Iris pigment epithelial cell (primary cell): ENCODE measurements around the gene BCKDHA.
A peak's percentile ranks its signal among the peaks of the same experiment; 100 is the strongest.
"Not testable (repeated sequence)": the region's sequence is repeated elsewhere in the genome, so short reads cannot be mapped to it uniquely, and the experiment has no call there.

Experiments
- DNase-seq: peaks from one replicate; pipeline ENCODE4 v3.0.0-alpha.2; 2011; ENCODE audit warnings: low read depth

BCKDHA gene

GRCh38 chr19:41405776-41406175 is 8.2 kb downstream of the BCKDHA start:
- no peak for DNase-seq

- DNase-seq: peak; percentile 35
These were observed 9.7 kb downstream of the BCKDHA start for GRCh38 chr19:41407271-41407670.

DNA sequence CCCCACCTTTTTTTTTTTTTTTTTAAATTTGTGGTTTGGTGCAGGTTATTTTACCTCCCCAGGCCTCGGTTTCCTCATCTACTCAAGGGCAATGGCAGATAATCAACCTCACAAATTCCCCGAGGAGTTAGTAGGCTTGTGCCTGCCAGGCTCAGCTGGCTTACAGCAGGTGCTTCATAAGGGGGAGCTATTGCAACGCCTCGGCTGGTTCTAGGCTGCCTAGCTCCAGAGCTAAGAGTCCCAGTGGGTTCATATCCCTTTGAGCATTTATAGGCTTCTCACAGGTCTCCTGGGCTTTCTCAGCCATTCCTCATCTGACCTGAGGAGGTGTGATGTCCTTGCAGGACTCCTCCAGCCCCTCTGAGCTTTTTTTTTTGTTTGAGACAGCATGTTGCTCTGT is 10.6 kb downstream of the BCKDHA start:
- DNase-seq: no peak

GRCh38 chr19:41408846-41409245 is 11.2 kb downstream of the BCKDHA start:
- not testable (repeated sequence) for DNase-seq

DNA sequence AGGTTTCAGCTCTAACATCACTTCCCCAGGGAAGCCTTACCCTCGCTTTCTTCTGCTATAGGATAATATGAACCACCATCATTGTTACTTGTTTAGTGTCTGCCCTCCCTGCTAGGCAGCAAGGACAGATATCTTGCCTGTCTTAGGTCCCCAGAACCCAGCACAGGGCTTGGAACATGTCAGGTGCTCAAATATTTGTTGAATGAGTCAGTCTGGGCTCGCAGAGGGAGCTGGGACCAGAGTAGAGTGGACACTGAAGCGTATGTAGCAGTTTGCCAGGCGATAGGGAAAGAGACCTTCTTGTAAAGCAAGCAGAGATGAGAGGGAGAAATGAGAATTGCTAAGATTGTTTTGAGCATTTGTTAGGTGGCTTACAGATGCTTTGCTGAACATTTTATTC is 11.7 kb downstream of the BCKDHA start:
- peak; percentile 61 for DNase-seq

DNA sequence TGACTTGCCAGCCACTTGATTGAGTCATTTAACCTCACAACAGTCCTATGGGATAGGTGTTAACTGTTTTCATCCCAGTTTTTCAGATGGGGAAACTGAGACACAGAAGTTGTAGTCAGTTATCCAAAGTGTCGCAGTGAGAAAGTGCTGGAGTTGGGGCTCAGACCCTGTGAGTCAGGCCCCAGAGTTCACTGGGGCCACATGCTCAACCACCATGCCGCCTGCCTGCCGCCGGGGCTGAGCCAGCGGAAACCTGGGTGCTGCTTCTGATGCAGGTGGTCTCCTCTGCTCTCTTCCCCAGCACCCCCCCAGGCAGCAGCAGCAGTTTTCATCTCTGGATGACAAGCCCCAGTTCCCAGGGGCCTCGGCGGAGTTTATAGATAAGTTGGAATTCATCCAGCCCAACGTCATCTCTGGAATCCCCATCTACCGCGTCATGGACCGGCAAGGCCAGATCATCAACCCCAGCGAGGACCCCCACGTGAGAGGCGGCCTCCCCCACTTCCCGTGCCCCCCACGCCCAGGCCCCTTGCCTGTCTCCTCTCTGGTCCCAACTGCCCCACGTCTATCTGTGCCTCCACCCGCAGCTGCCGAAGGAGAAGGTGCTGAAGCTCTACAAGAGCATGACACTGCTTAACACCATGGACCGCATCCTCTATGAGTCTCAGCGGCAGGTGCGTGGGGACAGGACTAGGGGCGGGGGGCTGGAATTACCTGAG is 12.9 kb downstream of the BCKDHA start:
- no peak for DNase-seq

DNA sequence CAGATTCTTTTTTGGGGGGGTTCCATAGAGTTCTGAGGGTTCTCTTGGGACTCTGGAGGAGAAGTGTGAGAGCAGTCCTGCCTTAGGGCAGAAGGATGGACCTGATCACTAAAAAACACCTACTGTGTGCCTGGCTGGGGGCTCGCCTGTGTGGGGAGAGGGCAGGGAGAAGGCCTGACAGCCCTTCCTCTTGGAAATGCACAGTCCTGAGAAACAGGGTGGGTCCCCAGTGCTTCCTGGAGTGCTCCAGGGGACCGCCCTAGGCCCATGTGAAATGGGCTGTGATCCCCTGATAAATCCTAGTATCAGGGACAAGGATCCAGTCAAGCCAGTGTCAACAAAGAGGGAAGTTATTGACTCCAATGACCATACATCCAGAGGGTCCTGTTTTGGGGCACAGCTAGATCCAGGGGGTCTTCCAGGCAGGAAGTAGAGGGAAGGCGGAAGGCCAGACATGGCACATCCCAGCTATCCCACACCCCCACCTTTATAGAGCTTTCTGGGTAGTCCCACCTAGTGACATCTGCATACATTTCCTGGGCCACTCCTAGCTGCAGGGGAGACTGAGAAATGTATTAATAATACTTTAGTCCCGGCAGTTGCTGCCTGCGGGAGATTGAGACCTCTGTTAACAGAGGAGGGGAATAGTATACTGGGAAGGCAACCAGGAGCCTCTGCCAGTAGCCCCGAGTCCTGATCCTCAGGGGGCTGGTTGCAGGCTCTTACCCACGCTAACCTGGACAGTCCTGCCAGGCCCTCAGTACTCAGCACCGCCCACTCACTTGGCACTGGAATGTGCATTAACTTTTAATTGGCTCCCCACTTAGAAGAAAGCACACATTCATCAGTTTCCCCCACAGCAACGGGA is 13.7 kb downstream of the BCKDHA start:
- DNase-seq: no peak

DNA sequence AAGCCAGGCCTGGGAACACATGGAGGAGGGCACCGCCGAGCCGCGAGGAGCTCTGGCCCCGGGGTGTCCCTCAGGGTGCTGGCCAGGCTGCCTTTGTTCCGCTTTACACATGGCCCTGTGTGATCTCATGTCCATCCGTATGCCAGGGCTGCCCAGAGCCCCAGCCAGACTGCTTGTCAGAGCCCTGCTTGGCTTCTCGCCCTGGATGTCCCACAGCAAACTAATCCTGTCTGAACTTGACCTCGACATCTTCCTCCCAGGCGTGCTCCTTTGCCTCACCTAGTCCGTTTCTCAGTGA is 14.3 kb downstream of the BCKDHA start:
- DNase-seq: no peak

GRCh38 chr19:41412953-41413352 is 15.3 kb downstream of the BCKDHA start:
- no peak for DNase-seq

- DNase-seq: no peak
These were observed 16.3 kb downstream of the BCKDHA start for GRCh38 chr19:41413947-41414346.

DNA sequence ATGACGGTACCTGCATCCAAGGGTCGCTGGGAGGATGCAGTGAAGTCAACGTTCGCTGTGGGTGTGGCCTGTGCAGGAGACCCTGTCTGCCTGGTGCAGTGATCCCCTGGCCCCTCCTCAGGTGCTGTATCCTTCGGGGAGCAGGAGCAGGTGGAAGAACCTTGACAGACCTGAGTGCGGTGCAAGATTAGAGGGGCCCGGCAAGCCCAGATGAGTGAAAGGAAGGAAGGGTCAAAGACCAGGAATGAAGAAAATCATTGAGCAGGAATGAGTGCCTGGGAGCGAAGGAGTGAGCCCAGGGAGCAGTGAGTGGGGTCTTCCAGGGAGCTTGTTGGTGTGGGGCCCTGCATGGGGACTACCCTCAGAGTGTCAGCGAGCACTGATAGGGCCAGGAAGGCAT is 16.8 kb downstream of the BCKDHA start:
- no peak for DNase-seq

GRCh38 chr19:41415154-41415571 is 17.5 kb downstream of the BCKDHA start:
- DNase-seq: no peak

- DNase-seq: no peak
These were observed 18.6 kb downstream of the BCKDHA start for GRCh38 chr19:41416194-41416674.

- no peak for DNase-seq
These were observed 22.7 kb downstream of the BCKDHA start for GRCh38 chr19:41420101-41420880.

- DNase-seq: no peak
These were observed 23.7 kb downstream of the BCKDHA start for GRCh38 chr19:41421314-41421713.

GRCh38 chr19:41421973-41422372 is 24.4 kb downstream of the BCKDHA start:
- DNase-seq: no peak

- DNase-seq: no peak
These were observed 24.8 kb downstream of the BCKDHA start for GRCh38 chr19:41422456-41422855.

GRCh38 chr19:41422955-41423354 is 25.3 kb downstream of the BCKDHA start:
- DNase-seq: no peak

DNA sequence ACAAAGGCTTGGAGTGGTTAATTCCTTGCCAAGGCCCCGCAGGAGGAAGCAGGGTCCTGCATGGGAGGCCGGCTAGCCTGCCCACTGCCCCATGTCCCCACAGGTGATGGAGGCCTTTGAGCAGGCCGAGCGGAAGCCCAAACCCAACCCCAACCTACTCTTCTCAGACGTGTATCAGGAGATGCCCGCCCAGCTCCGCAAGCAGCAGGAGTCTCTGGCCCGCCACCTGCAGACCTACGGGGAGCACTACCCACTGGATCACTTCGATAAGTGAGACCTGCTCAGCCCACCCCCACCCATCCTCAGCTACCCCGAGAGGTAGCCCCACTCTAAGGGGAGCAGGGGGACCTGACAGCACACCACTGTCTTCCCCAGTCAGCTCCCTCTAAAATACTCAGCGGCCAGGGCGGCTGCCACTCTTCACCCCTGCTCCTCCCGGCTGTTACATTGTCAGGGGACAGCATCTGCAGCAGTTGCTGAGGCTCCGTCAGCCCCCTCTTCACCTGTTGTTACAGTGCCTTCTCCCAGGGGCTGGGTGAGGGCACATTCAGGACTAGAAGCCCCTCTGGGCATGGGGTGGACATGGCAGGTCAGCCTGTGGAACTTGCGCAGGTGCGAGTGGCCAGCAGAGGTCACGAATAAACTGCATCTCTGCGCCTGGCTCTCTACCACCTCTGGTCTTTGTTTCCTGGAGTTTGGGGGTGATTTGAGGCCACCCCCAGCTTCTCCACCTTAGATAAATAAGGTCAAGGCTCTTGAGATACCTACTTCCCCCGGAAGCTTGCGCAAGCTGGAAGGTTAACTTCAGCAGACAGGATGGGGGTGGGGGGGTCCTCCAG is 26.9 kb downstream of the BCKDHA start:
- DNase-seq: no peak

DNA sequence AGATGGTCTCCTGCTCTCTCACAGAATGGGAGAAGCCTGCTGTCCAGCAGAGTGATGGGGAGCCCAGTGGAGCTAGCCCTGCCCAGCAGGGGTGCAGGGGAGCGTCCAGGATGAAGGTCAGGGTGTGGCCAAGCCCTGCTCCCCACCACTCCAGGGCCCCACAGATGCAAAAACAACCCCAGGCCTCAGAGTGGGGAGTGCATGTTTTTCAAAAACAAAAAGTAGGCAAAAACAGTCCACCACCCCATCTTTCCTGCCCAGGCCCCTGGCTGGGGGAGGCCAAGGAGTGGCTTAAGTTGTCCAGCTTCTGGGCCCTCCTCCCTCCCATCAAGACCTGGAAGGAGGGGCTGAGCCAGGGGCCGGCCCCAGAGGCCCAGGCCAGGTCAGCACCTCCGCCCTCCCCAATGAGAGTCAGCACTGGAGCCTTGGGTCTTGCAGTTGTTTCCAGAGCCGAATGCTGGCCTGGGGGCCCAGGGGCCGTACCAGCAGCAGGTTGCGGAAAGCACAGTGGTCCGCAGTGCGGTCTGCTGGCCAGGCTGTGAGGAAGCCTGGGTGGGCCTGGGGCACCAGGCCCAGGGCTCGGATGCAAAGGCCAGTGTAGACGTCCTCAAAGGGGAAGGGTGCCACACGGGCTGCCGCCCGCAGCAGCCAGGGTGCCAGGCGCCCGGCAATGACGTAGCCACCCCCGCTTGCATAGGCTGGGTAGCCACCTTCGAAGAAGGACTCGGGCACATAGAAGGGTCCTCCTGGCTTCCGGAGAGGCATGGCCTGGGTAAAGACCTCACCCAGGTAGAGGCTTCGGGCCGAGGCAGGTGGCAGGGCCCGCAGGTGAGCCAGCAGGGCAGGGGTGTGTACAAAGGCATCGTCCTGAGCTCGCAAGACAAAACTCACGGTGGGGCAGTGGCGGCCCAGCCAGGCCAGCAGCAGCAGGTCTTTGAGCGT is 27.8 kb downstream of the BCKDHA start:
- no peak for DNase-seq
